Jurkat, Clone E6-1 (cell line): ENCODE measurements around the gene BICD1.

Source experiments
- DNase-seq: peaks from one replicate; pipeline ENCODE4 v3.0.0-alpha.2; 2011; ENCODE audit warnings: low read depth, low spot score
- H3K4me3 ChIP-seq: 2 replicates; pipeline ENCODE4 v1.5.1; 2011; ENCODE audit warnings: mild to moderate bottlenecking, low read length, control low read depth, moderate library complexity

BICD1 gene

GRCh38 chr12:32134101-32134888 lies 27.6 kb downstream of the BICD1 start:
- peak; percentile 44 for DNase-seq
- H3K4me3 ChIP-seq = no peak overlapping the region

DNA sequence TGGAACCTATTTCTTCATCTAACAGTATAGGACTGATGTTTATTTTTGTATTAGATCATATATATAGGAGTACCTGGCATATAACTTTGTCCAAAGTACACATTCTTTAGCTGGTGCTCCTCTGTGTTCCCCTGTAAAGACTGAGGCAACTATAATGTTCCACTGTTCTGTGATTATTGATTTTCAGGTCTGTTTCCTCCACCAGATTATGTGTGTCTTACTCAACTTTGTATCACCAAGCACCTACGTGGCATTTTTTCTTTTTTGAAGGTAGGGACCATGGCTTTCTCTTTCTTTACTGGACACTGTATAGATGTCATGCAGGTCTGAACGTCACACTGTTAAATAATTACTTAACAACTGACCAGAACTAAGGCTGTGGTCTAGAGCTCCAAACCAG lies 29.3 kb downstream of the BICD1 start:
- H3K4me3 ChIP-seq = no peak overlapping the region
- no peak for DNase-seq

DNA sequence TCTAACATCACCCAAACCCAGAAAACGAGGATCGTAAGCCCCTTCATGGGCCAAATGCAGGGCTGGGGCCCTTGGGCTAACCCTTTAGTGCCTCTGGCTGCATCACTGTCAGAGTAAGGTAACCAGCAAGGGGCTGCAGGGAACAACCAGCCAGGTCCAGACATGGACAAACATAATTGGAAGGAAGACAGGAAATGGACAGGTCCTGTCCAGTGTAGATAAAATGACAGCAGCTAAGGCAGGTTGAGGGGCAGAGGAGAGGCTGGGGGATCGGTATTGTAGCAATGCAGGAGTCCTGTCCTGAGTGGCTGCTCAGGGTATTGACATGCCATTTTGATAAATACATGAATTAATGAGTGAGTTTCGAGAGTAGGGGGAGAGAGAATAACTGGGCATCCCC lies 29.8 kb downstream of the BICD1 start:
- DNase-seq = no peak
- H3K4me3 ChIP-seq = no peak overlapping the region

GRCh38 chr12:32139064-32139421 lies 32.4 kb downstream of the BICD1 start:
- no peak overlapping the region for H3K4me3 ChIP-seq
- peak; percentile 19 for DNase-seq

DNA sequence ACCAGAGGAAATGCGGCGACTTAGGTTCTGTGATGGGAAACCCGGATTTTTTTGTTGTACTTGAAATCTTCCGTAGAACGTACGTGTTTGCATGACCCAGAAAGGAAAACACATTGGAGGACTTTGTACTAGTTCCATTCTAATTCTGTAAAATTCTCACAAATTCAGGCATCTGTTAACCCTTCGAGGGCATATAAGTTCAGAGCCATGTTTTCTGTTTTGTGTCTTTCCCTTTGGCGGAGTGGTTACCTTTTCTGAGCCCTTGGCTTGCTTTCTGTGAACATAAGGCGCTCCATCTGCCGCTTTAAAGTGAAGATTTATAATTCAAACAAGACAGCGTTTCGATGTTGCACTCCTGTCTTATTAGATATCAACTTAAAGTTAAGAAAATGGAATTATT lies 34.2 kb downstream of the BICD1 start:
- H3K4me3 ChIP-seq = no peak overlapping the region
- no peak for DNase-seq

- no peak for DNase-seq
- no peak overlapping the region for H3K4me3 ChIP-seq
These were observed 38.4 kb downstream of the BICD1 start for GRCh38 chr12:32145096-32145495.

DNA sequence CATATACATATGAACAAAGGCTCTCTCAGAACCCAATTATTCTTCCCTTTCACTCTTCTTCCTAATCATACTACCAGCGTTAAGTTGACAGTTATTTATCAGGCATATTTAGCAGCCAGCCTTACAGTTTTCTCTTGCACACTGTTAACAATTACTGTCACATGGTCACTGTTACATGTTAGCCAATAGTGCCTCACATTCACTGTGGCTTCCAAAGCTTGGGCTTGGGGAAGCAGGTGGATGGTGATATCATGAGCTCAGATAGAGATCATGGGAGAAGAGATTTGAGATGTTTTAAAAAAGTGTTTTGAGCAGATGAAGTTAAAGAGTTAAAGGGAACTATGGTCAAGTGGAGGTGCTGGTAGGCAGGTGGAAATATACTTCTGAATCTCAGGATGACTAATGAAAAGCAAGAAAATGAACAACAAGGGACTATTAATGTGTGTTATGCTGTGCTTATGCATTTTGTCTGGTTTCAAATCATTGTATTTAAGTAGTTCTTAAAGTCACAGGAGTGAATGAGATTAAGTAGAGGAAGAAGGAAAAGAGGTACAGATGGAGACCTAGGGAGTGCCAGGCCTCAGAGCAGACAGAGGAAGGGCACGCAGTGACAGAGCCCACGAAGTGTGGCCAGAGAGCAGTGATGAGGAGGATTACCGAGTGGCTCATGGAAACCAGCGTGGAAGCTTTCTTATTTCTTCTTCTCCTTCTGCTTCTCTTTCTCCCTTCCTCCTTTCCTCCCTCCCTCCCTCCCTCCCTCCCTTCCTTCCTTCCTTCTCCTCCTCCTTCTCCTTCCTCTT lies 39.6 kb downstream of the BICD1 start:
- no peak overlapping the region for H3K4me3 ChIP-seq
- DNase-seq = no peak

- DNase-seq = no peak
- no peak overlapping the region for H3K4me3 ChIP-seq
These were observed 41.7 kb downstream of the BICD1 start for GRCh38 chr12:32148372-32148771.

DNA sequence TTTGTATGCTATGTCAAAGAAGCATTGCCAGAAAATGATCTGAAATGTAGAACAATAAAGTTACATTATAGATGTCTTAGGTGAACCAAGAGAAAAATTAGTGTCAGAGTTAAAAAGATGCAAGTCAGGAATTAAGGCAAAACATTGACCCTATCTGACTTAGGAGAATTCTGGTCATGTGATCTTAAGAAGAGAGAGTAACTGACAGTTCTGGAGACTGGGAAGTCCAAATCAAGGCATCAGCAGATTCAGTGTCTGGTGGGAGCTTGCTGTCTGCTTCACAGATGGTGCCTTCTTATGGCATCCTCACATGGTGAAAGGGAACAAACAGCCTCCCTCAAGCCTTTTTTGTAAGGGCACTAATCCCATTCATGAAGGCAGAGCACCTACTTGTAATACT lies 42.8 kb downstream of the BICD1 start:
- no peak for DNase-seq
- no peak overlapping the region for H3K4me3 ChIP-seq

GRCh38 chr12:32151086-32151485 lies 44.4 kb downstream of the BICD1 start:
- no peak overlapping the region for H3K4me3 ChIP-seq
- no peak for DNase-seq

- no peak overlapping the region for H3K4me3 ChIP-seq
These were observed 44.9 kb downstream of the BICD1 start for GRCh38 chr12:32151552-32151951.

DNA sequence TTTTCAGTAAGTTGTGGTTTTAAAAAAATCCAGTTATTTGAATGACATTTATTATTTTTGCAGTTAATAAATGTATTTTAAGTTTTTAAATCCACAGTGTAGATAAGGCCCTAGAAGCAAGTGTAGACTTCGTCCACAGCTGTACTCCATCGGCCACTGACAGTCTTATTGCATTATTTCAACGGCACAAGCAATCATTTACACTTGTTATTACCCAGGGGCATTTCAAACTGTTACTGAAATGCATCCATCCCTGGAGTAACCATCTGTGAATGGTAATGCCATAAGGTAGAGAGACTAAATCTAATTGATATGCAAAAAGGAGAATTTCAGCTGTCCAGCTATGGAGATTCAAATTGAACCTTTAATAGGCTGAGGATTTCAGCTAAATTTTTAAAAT lies 48.4 kb downstream of the BICD1 start:
- DNase-seq = no peak
- no peak overlapping the region for H3K4me3 ChIP-seq

More at GRCh38 chr12:32151552-32151951, 44.9 kb downstream of the BICD1 start:
- no peak for DNase-seq

DNA sequence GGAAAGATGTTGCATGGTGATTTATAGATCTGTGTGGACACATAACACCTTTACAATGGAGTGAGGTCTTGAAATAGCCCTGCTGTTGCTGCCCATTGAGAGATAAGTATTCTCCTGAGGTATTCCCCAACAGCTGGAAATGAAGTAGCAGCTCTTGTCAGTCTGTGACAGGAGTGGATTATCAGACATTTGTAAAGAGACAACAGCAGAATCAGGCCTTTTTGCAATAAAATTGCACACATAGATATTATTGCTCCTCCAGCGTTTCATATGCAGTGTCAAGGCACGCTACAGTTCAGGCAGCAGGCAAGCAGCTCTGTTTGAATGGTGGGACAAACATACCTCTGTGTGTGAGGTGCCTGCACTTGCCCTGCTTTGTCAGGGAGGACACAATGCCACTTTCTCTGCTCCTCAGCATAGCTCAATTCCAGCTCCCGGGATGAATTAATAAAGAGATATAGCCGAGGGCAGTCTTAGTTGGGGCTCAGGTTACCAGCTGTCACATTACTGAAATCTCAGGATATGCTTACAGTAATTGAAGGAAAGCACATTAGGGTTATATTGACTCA lies 49.4 kb downstream of the BICD1 start:
- no peak for DNase-seq
- H3K4me3 ChIP-seq = no peak overlapping the region

DNA sequence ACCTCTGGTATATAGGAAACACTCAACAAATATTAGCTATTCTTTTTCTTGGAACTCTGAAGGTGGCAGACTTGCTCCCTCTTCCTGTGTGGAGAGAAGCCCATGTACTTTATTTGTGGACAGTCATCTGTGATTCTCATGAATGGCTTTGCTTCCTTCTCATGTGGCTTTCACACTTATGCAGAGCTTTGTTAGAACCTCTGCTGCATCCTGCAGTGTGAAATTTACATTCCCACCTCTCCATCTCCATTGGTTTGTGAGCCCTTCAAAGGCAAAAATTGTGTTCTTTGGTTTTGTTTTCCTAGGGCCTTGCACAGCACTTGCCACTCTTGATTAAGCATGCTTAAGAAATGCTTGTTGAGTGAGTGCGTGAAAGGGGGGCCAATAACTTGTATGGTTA lies 51.9 kb downstream of the BICD1 start:
- DNase-seq = peak; percentile 22

GRCh38 chr12:32159381-32159780 lies 52.7 kb downstream of the BICD1 start:
- H3K4me3 ChIP-seq = no peak overlapping the region
- DNase-seq = no peak

More for the DNA sequence above, 51.9 kb downstream of the BICD1 start:
- H3K4me3 ChIP-seq = no peak overlapping the region

DNA sequence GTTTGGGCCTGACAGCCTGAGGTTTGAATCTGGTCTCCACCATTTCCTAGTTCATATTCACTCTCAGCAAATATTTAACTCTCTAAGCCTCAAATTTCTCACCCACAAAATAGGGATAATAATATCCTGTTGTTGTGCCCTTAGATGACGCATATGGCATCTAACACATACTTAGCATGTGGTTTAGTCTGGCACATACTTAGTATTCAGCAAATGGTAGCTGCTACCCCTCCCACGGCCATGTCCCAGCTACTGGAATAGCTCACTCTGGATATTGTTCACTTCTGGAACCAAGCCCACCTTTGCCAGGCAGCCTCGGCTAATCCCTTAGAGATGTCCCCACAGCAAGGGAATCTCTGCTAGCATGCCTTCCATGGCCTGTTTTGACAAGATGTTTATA lies 53.3 kb downstream of the BICD1 start:
- DNase-seq = no peak
- H3K4me3 ChIP-seq = no peak overlapping the region

DNA sequence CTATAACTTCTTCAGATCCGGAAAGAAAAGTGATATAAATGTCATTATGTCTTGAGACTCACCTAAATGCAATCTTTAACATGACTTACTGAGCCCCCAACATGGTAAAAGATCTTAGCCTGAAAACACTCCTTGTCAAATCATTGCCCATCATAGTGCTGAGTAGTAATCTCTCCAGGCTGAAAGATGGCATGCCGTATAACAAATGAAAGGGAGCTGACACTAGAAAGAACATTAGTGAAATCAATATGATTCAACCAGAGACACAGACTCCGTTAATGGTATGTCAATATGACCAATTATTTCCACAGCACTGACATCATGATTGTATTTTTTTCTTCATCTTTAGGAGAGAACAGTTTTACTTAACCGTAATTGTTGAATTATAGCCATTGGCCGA lies 54.4 kb downstream of the BICD1 start:
- H3K4me3 ChIP-seq = no peak overlapping the region
- no peak for DNase-seq

DNA sequence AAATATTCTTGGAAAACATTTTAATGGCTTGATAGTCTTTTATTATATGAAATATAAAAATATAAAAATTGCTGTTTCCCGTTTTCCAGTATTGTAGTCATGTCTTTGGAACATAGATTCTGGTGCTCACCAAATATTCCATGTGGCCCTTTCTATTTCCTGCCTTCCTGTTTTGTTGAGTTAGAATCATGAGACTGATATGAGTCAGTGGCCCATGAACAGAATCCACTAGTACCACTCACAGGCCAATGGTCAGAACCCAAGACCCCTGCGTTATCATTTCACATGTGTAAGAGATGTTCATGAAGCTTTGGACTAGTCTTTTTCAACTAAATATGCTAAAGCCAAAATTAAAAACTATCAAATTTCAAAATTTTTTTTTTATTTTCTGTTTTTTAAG lies 56.9 kb downstream of the BICD1 start:
- H3K4me3 ChIP-seq = no peak overlapping the region
- DNase-seq = no peak

DNA sequence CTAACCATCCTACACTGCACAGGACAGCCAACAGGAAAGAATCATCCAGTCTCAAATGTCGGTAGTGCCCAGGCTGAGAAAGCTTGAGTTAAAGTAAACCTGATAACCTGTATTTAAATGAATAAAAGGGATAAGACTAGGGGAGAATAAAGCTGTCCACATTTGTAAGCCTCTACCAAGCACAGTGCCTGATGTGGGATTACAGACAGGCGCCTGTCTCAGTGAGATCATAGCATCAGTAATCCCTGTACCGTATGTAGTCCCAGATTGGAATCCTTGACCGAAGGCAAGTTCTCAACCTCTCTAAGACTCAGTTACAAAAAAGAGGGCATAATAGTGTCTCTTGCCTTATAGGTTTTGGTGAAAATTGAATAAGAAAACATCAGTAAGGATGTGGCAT lies 59.9 kb downstream of the BICD1 start:
- no peak overlapping the region for H3K4me3 ChIP-seq
- DNase-seq = no peak

GRCh38 chr12:32170437-32170998 lies 63.9 kb downstream of the BICD1 start:
- DNase-seq = no peak
- H3K4me3 ChIP-seq = no peak overlapping the region
